ENCODE measurements around the gene PARP6. TPM values are rescaled to one million over a fixed set of nuclear protein-coding genes. Genes with fewer than 3 reads are reported as not detected.

Gene PARP6
- total and polyA plus RNA-seq, 9 of the 15 experiments (the other 6 are each of a cell fraction or from before 2014, with no cell fraction given), result 14.8 to 83.2 (median 28.3) TPM

DNA sequence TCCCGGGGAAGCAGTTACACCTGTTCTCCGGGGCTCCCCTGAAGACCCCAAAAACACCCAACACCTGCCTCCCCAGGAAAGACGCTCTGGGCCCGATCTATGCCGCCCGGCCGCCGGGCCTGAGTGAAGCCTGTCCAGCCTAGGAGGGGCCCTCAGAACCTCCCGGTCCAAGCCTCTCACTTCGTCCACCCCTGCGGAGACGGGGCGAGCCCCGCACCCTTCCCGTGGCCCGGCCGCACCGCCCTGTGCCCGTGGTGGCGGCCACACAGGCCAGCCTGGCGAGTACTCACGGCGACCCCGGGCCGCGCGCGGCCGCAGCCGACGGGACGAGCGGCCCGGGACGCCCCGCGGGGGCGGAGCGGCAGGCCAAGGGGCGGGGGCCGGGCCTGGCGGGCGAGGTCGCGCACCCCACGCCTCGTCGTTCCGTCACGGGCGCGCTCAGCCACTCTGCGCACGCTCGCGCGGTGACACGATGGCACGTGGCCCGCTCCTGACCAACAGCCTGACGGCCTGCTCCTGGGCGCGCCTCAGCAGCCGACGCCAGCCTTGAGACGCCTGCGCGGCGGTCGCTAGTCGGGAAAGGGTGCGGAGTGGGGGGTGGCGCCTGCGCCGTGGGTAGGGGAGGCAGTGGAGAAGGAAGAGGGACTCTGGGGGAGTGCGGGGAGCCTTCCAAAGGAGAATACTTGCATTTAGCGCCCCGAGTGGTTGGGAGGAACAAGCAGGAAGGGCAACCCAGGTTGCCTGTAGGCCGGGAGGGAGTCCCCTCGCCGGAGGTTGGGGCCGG, at the start of gene PARP6 (continued):
- TF ChIP-seq SMAD1 (IDR thresholded peaks at IDR 0.05; ENCODE audit: low read depth, low read length, partially characterized antibody) (no peak), HMGN3 (IDR thresholded peaks at IDR 0.05; ENCODE audit: borderline replicate concordance, extremely low read depth, insufficient read length, low read depth, low read length) (peak; percentile 67), GABPA (tag; conservative IDR thresholded peaks at IDR 0.05; ENCODE audit: low read depth) (no peak), STAG1 (CRISPR knock-in tag; IDR thresholded peaks at IDR 0.05; ENCODE audit: borderline replicate concordance) (no peak), MEF2A (IDR thresholded peaks at IDR 0.05; ENCODE audit: control insufficient read depth, low read depth, low read length) (no peak), HNRNPH1 (optimal IDR thresholded peaks at IDR 0.05; ENCODE audit: low read depth, low read length) (no peak), TEAD1 (CRISPR knock-in tag; IDR thresholded peaks at IDR 0.05) (0 out of 4 replicates have a peak, but pooled peaks of 1 of the 2 experiments have one; percentile 40), ZNF175 (CRISPR knock-in tag; IDR thresholded peaks at IDR 0.05; ENCODE audit: low read depth) (peak; percentile 72; the same call in 1 of the 2 replicates), ZSCAN29 (IDR thresholded peaks at IDR 0.05) (no peak), PHF20 (IDR thresholded peaks at IDR 0.05; ENCODE audit: partially characterized antibody) (peak; percentile 64), MYBL2 (IDR thresholded peaks at IDR 0.05; ENCODE audit: low read depth) (no peak), MYBL2 (CRISPR knock-in tag; IDR thresholded peaks at IDR 0.05; ENCODE audit: borderline replicate concordance) (no peak), BACH1 (tag; IDR thresholded peaks at IDR 0.05) (no peak), BHLHE40 (IDR thresholded peaks at IDR 0.05; ENCODE audit: low read length) (peak; percentile 95), ZNF253 (CRISPR knock-in tag; conservative IDR thresholded peaks at IDR 0.05) (no peak), TFAM (CRISPR knock-in tag; conservative IDR thresholded peaks at IDR 0.05) (no peak)
- TF ChIP-seq, protein P1, sequence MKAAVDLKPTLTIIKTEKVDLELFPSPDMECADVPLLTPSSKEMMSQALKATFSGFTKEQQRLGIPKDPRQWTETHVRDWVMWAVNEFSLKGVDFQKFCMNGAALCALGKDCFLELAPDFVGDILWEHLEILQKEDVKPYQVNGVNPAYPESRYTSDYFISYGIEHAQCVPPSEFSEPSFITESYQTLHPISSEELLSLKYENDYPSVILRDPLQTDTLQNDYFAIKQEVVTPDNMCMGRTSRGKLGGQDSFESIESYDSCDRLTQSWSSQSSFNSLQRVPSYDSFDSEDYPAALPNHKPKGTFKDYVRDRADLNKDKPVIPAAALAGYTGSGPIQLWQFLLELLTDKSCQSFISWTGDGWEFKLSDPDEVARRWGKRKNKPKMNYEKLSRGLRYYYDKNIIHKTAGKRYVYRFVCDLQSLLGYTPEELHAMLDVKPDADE (conservative IDR thresholded peaks at IDR 0.05; ENCODE audit: control insufficient read depth, low read depth, low read length), result peak; percentile 60; the same call in 1 of the 2 replicates
- TF ChIP-seq, protein P2, sequence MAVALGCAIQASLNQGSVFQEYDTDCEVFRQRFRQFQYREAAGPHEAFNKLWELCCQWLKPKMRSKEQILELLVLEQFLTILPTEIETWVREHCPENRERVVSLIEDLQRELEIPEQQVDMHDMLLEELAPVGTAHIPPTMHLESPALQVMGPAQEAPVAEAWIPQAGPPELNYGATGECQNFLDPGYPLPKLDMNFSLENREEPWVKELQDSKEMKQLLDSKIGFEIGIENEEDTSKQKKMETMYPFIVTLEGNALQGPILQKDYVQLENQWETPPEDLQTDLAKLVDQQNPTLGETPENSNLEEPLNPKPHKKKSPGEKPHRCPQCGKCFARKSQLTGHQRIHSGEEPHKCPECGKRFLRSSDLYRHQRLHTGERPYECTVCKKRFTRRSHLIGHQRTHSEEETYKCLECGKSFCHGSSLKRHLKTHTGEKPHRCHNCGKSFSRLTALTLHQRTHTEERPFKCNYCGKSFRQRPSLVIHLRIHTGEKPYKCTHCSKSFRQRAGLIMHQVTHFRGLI (CRISPR knock-in tag; IDR thresholded peaks at IDR 0.05), result no peak
- TF ChIP-seq, protein P3, sequence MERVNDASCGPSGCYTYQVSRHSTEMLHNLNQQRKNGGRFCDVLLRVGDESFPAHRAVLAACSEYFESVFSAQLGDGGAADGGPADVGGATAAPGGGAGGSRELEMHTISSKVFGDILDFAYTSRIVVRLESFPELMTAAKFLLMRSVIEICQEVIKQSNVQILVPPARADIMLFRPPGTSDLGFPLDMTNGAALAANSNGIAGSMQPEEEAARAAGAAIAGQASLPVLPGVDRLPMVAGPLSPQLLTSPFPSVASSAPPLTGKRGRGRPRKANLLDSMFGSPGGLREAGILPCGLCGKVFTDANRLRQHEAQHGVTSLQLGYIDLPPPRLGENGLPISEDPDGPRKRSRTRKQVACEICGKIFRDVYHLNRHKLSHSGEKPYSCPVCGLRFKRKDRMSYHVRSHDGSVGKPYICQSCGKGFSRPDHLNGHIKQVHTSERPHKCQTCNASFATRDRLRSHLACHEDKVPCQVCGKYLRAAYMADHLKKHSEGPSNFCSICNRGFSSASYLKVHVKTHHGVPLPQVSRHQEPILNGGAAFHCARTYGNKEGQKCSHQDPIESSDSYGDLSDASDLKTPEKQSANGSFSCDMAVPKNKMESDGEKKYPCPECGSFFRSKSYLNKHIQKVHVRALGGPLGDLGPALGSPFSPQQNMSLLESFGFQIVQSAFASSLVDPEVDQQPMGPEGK (CRISPR knock-in tag; IDR thresholded peaks at IDR 0.05; ENCODE audit: borderline replicate concordance), result no peak
